Loucy (cell line): Measurements from ENCODE around the gene TRIO.

Source experiments
- H2AFZ ChIP-seq: fragments of 200-600 bp; sonication (generic); 2 replicates; pipeline ENCODE4 v1.6.0; 2016; ENCODE audit warnings: antibody characterized with exemption, mild to moderate bottlenecking, low read length, moderate library complexity
- H3F3A ChIP-seq: fragments of 200-600 bp; 2 replicates; pipeline ENCODE4 v1.6.0; 2016; ENCODE audit warnings: antibody characterized with exemption, low read depth, mild to moderate bottlenecking
- H3K27me3 ChIP-seq: fragments of 200-600 bp; sonication (generic); 2 replicates; pipeline ENCODE4 v1.6.1; 2014; ENCODE audit warnings: low read length, mild to moderate bottlenecking; ENCODE audit not compliant: insufficient read depth, poor library complexity, severe bottlenecking
- H3K36me3 ChIP-seq: fragments of 200-600 bp; sonication (generic); 2 replicates; pipeline ENCODE4 v1.6.1; 2016; ENCODE audit warnings: low read length; ENCODE audit not compliant: insufficient read depth
- H3K4me1 ChIP-seq: fragments of 200-600 bp; sonication (generic); 2 replicates; pipeline ENCODE4 v1.5.1; 2014; ENCODE audit warnings: low read length, mild to moderate bottlenecking; ENCODE audit not compliant: insufficient read depth, poor library complexity, severe bottlenecking
- H3K4me2 ChIP-seq: fragments of 200-600 bp; sonication (generic); 2 replicates; pipeline ENCODE4 v1.6.0; 2014; ENCODE audit warnings: antibody characterized with exemption, low read length, low read depth, mild to moderate bottlenecking; ENCODE audit not compliant: poor library complexity, severe bottlenecking
- H3K4me3 ChIP-seq: fragments of 200-600 bp; sonication (generic); 2 replicates; pipeline ENCODE4 v1.5.1; 2014; ENCODE audit warnings: low read length, mild to moderate bottlenecking, mixed read lengths; ENCODE audit not compliant: poor library complexity, severe bottlenecking
- H3K79me2 ChIP-seq: fragments of 200-600 bp; sonication (generic); 2 replicates; pipeline ENCODE4 v1.6.1; 2014; ENCODE audit warnings: low read length; ENCODE audit not compliant: insufficient read depth
- H3K9ac ChIP-seq: fragments of 200-600 bp; sonication (generic); 2 replicates; pipeline ENCODE4 v1.6.0; 2014; ENCODE audit warnings: mild to moderate bottlenecking, low read depth, low read length, moderate library complexity; ENCODE audit not compliant: poor library complexity, severe bottlenecking
- H3K9me2 ChIP-seq: fragments of 200-600 bp; sonication (generic); replicated peaks from 2 replicates; pipeline ENCODE4 v1.6.1; 2016; ENCODE audit warnings: low read depth, low read length, mixed read lengths
- H3K9me3 ChIP-seq: fragments of 200-600 bp; sonication (generic); 2 replicates; pipeline ENCODE4 v1.6.1; 2014; ENCODE audit warnings: mild to moderate bottlenecking, antibody characterized with exemption, low read length, low read depth; ENCODE audit not compliant: insufficient read depth
- H4K20me1 ChIP-seq: fragments of 200-600 bp; sonication (generic); 2 replicates; pipeline ENCODE4 v1.6.0; 2014; ENCODE audit warnings: antibody characterized with exemption, low read length, mild to moderate bottlenecking; ENCODE audit not compliant: insufficient read depth, poor library complexity, severe bottlenecking
- EZH2phosphoT487 ChIP-seq: fragments of 200-600 bp; IDR thresholded peaks from 2 replicates; pipeline ENCODE4 v1.6.1; 2018; ENCODE audit warnings: antibody characterized with exemption, mild to moderate bottlenecking, moderate library complexity, borderline replicate concordance
- TF ChIP-seq, protein P1 (sequence below): fragments of 200-600 bp; sonication (generic); conservative IDR thresholded peaks from 2 replicates; pipeline ENCODE4 v1.5.1; 2014; ENCODE audit warnings: mild to moderate bottlenecking, antibody characterized with exemption, low read length

The TRIO gene

DNA sequence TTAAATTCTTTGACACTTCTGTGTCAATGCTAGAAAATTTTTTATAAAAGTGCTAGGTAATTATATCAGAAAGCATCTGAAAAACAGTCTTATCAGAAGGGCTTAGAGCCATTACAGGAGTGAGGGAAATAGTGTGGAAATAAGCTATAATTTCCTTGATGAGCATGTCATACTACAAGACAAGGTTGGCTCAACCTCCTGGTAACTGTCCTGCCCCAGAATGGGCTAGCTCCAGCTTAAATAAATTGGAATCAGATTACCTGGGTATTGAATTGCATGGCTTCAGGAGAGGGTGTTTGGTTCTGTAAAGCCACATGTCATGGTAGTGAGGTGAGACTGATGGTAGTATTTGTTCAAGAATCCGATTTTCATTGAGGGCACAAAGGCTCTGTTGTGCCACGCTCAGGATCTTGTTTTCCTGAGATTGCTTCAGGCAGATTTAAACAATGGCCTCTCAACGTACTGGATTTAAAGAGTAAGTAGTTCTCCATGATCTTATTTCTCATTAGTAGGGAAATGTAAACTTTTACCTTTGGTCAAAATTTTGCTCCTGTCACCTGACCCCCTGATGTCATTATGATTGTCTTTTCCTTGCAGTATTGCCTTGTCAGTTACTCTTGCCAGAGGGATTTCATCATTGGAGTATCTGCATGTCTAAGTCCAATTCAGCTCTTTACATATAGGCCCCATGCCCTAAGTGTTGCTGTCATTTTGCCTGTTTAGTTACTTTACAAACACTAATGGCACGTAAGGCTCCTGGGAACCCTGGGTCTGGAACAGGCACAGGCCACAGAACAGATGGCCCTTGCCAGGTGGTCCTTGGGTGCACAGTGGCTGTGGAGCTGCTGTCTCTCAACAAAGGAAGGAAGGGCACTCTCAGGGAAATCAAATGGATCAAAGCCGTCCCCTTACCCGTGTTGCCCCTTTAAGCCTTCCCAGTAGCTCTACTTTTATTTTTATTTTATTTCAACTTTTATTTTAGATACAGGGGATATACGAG, 21.3 kb downstream of the TRIO start:
- Histone ChIP-seq H3K4me3 (no peak overlapping the region), H2AFZ (no peak overlapping the region), H3K79me2 (peaks cover 100% of the 10 kb centered on the region), H3K4me2 (no peak overlapping the region), H4K20me1 (peaks cover 55% of the 10 kb centered on the region), H3K9me3 (peaks cover 8% of the 10 kb centered on the region; the same call in 1 of the 2 replicates), H3F3A (no peaks in the 10 kb centered on the region), H3K36me3 (no peaks in the 10 kb centered on the region), H3K4me1 (peaks cover 37% of the 10 kb centered on the region), H3K27me3 (no peaks in the 10 kb centered on the region), H3K9me2 (no peaks in the 10 kb centered on the region), H3K9ac (no peak overlapping the region)
- no peak for TF ChIP-seq EZH2phosphoT487
- TF ChIP-seq, protein P1, sequence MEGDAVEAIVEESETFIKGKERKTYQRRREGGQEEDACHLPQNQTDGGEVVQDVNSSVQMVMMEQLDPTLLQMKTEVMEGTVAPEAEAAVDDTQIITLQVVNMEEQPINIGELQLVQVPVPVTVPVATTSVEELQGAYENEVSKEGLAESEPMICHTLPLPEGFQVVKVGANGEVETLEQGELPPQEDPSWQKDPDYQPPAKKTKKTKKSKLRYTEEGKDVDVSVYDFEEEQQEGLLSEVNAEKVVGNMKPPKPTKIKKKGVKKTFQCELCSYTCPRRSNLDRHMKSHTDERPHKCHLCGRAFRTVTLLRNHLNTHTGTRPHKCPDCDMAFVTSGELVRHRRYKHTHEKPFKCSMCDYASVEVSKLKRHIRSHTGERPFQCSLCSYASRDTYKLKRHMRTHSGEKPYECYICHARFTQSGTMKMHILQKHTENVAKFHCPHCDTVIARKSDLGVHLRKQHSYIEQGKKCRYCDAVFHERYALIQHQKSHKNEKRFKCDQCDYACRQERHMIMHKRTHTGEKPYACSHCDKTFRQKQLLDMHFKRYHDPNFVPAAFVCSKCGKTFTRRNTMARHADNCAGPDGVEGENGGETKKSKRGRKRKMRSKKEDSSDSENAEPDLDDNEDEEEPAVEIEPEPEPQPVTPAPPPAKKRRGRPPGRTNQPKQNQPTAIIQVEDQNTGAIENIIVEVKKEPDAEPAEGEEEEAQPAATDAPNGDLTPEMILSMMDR: no peak

DNA sequence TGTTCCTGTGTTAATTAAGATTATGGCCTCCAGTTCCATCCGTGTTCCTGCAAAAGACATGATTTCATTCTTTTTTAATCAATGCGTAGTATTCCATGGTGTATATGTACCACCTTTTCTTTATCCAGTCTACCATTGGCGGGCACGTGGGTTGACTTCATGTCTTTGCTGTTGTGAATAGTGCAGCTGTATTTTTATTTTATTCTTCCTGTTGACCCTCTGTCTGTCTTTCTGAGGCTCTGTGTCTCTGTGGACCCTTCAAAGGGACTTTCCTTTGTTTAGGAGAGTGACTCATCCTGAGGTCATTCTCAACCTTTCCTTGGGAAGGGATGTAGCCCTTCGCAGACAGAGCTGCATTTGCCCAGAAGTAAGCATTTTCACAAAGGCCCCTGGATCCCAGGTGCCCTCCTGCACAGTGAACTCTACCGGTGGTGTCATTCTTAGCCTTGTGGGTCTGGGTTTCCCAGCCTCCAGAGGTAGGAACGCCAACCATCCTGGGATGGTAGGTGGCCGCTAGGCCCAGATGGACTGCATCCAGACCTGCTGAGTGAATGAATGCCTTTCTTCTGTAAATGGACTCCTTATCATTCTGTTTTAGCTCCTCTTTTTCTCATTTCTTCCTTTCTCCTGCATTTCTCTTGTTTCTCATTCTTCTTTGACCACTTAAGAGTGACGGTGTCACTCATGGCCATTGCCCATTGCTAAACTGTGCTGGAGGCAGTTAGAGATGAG, 22.4 kb downstream of the TRIO start:
- H4K20me1 ChIP-seq: peaks cover 49% of the 10 kb centered on the region
- no peaks in the 10 kb centered on the region for H3F3A ChIP-seq
- H3K36me3 ChIP-seq: no peaks in the 10 kb centered on the region
- H3K4me2 ChIP-seq: no peak overlapping the region
- TF ChIP-seq, protein P1: no peak
- no peak for TF ChIP-seq EZH2phosphoT487
- H3K9ac ChIP-seq: no peak overlapping the region
- H3K27me3 ChIP-seq: no peaks in the 10 kb centered on the region
- H3K4me3 ChIP-seq: no peak overlapping the region
- peaks cover 40% of the 10 kb centered on the region for H3K4me1 ChIP-seq
- peaks cover 8% of the 10 kb centered on the region; the same call in 1 of the 2 replicates for H3K9me3 ChIP-seq
- H2AFZ ChIP-seq: no peak overlapping the region
- peaks cover 100% of the 10 kb centered on the region for H3K79me2 ChIP-seq
- H3K9me2 ChIP-seq: no peaks in the 10 kb centered on the region

DNA sequence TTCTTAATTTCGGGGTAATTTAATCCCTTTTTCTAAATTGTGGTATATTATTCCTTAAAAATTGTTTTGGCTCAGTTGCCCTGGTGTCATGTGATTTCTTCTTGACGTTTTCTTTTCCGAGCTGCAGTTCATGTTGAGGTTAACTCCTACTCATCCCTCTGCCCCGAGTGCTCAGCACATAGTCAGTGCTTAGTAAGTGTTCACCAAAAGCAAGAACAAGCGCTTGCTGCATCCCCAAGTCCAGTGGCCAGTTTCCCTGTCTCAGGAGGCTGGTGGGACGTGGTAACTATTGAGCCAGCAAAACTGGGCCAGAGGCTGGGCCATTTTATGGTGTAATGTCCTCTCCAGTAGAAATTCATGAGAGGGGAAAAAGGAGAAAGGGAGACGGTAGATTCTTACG, 23.3 kb downstream of the TRIO start:
- Histone ChIP-seq H3K27me3 (no peaks in the 10 kb centered on the region), H3K36me3 (no peaks in the 10 kb centered on the region), H3F3A (no peaks in the 10 kb centered on the region), H3K9me3 (peaks cover 8% of the 10 kb centered on the region; the same call in 1 of the 2 replicates), H4K20me1 (peaks cover 43% of the 10 kb centered on the region), H3K79me2 (peaks cover 99% of the 10 kb centered on the region), H2AFZ (no peak overlapping the region), H3K9me2 (no peaks in the 10 kb centered on the region), H3K9ac (no peak overlapping the region), H3K4me1 (peaks cover 47% of the 10 kb centered on the region), H3K4me2 (no peak overlapping the region), H3K4me3 (no peak overlapping the region)
- TF ChIP-seq, protein P1: no peak
- TF ChIP-seq EZH2phosphoT487: no peak
